RWPE2 (cell line): ENCODE data around the gene TRIB2.

Experiments
- ATAC-seq: fragments of 200-7000 bp; cut with Tn5 transposase; 3 replicates; pipeline ENCODE4 v1.9.1; 2021; ENCODE audit warnings: low read depth
- DNase-seq: peaks from one replicate; pipeline ENCODE4 v3.0.0-alpha.2; 2020; ENCODE audit warnings: low spot score
- H3K27ac ChIP-seq: fragments of 450-650 bp; 2 replicates; pipeline ENCODE4 v1.5.1; 2017; ENCODE audit warnings: mild to moderate bottlenecking; ENCODE audit not compliant: poor library complexity, severe bottlenecking
- H3K27me3 ChIP-seq: fragments of 250-450 bp; sonication (Bioruptor Pico); 2 replicates; pipeline ENCODE4 v1.5.1; 2021; ENCODE audit warnings: mild to moderate bottlenecking, moderate library complexity; ENCODE audit not compliant: insufficient read depth, poor library complexity, severe bottlenecking
- H3K36me3 ChIP-seq: fragments of 250-450 bp; sonication (Bioruptor Pico); 2 replicates; pipeline ENCODE4 v1.5.1; 2020; ENCODE audit warnings: low read depth, mild to moderate bottlenecking, moderate library complexity
- H3K4me1 ChIP-seq: fragments of 250-450 bp; sonication (Bioruptor Pico); 2 replicates; pipeline ENCODE4 v1.5.1; 2021; ENCODE audit warnings: mild to moderate bottlenecking, moderate library complexity; ENCODE audit not compliant: insufficient read depth, poor library complexity, severe bottlenecking
- H3K4me3 ChIP-seq: fragments of 250-450 bp; sonication (Bioruptor Pico); 2 replicates; pipeline ENCODE4 v1.5.1; 2021; ENCODE audit warnings: mild to moderate bottlenecking, moderate library complexity; ENCODE audit not compliant: severe bottlenecking
- H3K9me3 ChIP-seq: fragments of 250-450 bp; sonication (Bioruptor Pico); 2 replicates; pipeline ENCODE4 v1.5.1; 2021; ENCODE audit warnings: mild to moderate bottlenecking, moderate library complexity; ENCODE audit not compliant: severe bottlenecking
- TF ChIP-seq, protein P1 (sequence below): fragments of 450-650 bp; IDR thresholded peaks from one replicate; pipeline ENCODE4 v1.5.1; 2017; ENCODE audit warnings: mild to moderate bottlenecking, moderate library complexity; ENCODE audit not compliant: poor library complexity, severe bottlenecking

Gene TRIB2

DNA sequence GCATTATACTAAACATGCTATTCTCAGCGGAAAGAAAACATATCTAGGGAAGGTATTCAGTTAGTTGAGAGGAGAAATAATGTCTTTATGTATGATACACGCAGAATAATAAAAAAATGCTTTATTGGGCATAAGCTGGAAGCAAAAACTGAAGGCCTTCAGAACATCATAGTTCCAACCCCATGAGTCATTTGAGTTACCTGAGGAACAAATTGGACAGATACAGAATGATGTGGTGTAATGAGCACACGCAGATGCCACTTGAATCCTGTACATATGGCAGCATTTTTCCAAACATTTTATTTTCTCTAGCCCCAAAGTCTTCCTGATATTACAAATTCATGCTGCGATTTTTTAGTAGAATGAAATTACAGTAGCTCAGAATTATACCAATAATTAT lies 23.2 kb upstream of the TRIB2 start:
- ATAC-seq (no peak), DNase-seq (no peak)
- TF ChIP-seq, protein P1, sequence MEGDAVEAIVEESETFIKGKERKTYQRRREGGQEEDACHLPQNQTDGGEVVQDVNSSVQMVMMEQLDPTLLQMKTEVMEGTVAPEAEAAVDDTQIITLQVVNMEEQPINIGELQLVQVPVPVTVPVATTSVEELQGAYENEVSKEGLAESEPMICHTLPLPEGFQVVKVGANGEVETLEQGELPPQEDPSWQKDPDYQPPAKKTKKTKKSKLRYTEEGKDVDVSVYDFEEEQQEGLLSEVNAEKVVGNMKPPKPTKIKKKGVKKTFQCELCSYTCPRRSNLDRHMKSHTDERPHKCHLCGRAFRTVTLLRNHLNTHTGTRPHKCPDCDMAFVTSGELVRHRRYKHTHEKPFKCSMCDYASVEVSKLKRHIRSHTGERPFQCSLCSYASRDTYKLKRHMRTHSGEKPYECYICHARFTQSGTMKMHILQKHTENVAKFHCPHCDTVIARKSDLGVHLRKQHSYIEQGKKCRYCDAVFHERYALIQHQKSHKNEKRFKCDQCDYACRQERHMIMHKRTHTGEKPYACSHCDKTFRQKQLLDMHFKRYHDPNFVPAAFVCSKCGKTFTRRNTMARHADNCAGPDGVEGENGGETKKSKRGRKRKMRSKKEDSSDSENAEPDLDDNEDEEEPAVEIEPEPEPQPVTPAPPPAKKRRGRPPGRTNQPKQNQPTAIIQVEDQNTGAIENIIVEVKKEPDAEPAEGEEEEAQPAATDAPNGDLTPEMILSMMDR, result no peak
- no peaks in the 10 kb centered on the region for H3K36me3 ChIP-seq
- H3K9me3 ChIP-seq, result peaks cover 3% of the 10 kb centered on the region
- no peak overlapping the region for H3K27ac ChIP-seq
- no peaks in the 10 kb centered on the region for H3K27me3 ChIP-seq
- H3K4me3 ChIP-seq, result no peak overlapping the region
- peaks cover 12% of the 10 kb centered on the region for H3K4me1 ChIP-seq

DNA sequence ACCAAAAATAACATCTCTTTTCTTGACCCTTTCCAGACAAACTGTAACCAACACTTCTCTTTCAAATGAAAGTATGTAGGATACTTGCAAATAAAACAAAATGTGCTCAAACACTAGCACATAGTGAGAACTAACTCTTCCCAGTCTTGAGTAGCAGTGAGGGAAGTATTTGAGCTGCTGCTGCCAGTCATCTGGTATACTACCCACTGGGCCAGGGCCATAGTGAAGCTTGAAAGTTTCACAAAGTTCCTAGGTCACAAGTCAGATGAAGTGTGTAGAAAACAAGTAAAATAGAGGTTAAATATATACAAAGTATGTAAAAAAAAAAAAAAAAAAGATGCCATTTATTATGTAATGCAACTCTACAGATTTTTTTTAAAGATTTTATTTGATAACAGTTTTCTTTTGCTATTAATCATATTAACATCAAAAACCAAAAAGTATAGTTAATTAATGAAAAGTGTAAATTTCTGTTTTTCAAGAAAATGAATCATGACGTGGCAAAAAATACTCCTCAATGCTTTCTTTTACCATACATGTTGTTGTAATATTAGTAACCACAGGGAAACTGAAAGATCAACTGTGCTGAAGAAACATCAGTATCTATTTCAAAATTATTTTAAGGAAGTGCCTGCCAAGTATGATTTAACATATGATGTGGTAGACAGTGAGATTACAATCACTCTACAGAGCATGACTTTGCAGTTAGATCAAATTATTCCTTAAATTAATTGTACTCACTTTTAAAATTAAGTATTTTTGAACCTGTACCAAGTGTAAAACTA lies 21.6 kb upstream of the TRIB2 start:
- Histone ChIP-seq H3K36me3 (no peaks in the 10 kb centered on the region), H3K4me1 (peaks cover 12% of the 10 kb centered on the region), H3K27me3 (no peaks in the 10 kb centered on the region), H3K27ac (no peak overlapping the region), H3K9me3 (peaks cover 3% of the 10 kb centered on the region), H3K4me3 (no peak overlapping the region)
- DNase-seq (no peak), ATAC-seq (no peak)
- TF ChIP-seq, protein P1, result no peak

DNA sequence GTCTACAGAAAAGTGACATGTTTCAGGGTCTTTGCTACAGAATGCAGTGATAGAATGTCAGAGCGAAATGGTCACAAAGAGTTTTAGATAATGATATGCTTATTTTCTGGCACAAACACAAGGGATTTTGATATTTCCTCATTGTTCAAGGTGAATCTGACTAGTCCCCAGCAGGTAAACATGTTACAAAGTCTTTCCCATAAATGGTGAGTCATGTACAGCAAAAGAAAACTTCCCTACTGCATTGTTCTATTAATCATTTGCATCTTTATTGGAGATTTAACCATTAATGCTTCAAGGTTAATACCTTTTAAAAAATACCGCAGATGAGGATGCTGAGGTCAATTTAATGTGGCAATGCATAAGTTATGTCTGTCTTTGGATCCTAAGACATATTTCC lies 19.1 kb upstream of the TRIB2 start:
- ATAC-seq, result peak; percentile 68
- no peak overlapping the region for H3K4me3 ChIP-seq
- H3K27me3 ChIP-seq, result no peaks in the 10 kb centered on the region
- H3K27ac ChIP-seq, result peak overlapping the region; percentile 22
- TF ChIP-seq, protein P1, result no peak
- peaks cover 3% of the 10 kb centered on the region for H3K9me3 ChIP-seq
- no peaks in the 10 kb centered on the region for H3K36me3 ChIP-seq
- DNase-seq, result no peak
- H3K4me1 ChIP-seq, result peaks cover 32% of the 10 kb centered on the region

DNA sequence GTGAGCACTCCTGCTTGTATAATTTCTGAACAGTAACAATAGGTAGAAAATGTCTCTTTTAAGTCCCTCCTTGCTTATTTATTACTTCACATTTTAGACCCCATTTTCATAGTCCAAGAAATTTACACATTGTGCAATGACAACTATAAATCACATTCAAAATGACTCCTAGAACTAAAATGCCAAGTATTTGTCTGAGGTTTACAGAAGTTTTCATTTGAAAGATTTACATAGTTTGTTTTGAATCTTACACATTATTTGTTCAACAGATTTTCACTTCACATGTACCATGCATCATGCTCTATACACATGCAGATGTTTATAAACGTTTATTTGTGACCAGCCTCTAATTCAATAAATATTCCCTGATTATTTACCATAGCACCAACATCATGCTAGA lies 15.7 kb upstream of the TRIB2 start:
- peaks cover 2% of the 10 kb centered on the region for H3K9me3 ChIP-seq
- H3K4me3 ChIP-seq, result no peak overlapping the region
- peak overlapping the region; percentile 94 for H3K27ac ChIP-seq
- ATAC-seq, result 0 out of 3 replicates have a peak, but pooled peaks have one; percentile 18
- peaks cover 54% of the 10 kb centered on the region for H3K4me1 ChIP-seq
- TF ChIP-seq, protein P1, result no peak
- no peaks in the 10 kb centered on the region for H3K27me3 ChIP-seq
- DNase-seq, result no peak
- no peaks in the 10 kb centered on the region for H3K36me3 ChIP-seq

DNA sequence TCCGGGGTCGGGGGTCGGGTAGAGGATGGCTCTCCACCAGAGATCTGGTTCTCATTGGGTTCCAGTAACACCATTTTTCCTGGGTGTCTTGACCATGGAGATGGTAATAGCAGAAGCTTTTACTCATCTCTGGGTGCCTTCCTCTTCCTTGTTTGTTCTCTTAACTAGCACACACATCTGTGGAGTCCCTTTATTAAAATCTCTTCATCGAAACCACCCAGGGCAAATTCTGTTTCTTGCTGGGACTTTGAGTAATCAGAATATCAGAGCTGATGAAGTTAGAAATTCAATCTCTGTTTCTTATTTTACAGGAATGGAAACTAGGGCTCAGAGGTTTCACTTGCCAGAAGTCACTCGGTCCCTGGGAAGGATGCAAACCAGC lies 15.0 kb upstream of the TRIB2 start:
- Histone ChIP-seq H3K27ac (peak overlapping the region; percentile 94), H3K27me3 (no peaks in the 10 kb centered on the region)

More for the DNA sequence above, 15.0 kb upstream of the TRIB2 start:
- H3K36me3 ChIP-seq, result no peaks in the 10 kb centered on the region
- no peak overlapping the region for H3K4me3 ChIP-seq
- DNase-seq (no peak), ATAC-seq (no peak)
- H3K4me1 ChIP-seq, result peaks cover 54% of the 10 kb centered on the region
- no peaks in the 10 kb centered on the region for H3K9me3 ChIP-seq
- TF ChIP-seq, protein P1, result no peak
